ACC112 (cell line): ENCODE measurements around the gene ADM.
"Not testable (repeated sequence)": the region's sequence is repeated elsewhere in the genome, so short reads cannot be mapped to it uniquely, and the experiment has no call there.

Experiments
- H2AFZ ChIP-seq: fragments of 200-600 bp; sonication (generic); one replicate; pipeline ENCODE4 v1.6.0; 2017; ENCODE audit warnings: antibody characterized with exemption, low read length; ENCODE audit not compliant: unreplicated experiment
- H3K27ac ChIP-seq: fragments of 200-600 bp; sonication (generic); 2 replicates; pipeline ENCODE4 v1.5.1; 2014; ENCODE audit warnings: low read depth, mild to moderate bottlenecking, antibody characterized with exemption, low read length, moderate library complexity
- H3K27me3 ChIP-seq: fragments of 200-600 bp; sonication (generic); 2 replicates; pipeline ENCODE4 v1.6.1; 2014; ENCODE audit warnings: mild to moderate bottlenecking, antibody characterized with exemption, low read length, moderate library complexity, mixed read lengths; ENCODE audit not compliant: insufficient read depth
- H3K36me3 ChIP-seq: fragments of 200-600 bp; sonication (generic); 2 replicates; pipeline ENCODE4 v1.6.1; 2016; ENCODE audit warnings: mild to moderate bottlenecking, antibody characterized with exemption, low read length, moderate library complexity, mixed read lengths; ENCODE audit not compliant: insufficient read depth
- H3K4me1 ChIP-seq: fragments of 200-600 bp; sonication (generic); one replicate; pipeline ENCODE4 v1.6.1; 2016; ENCODE audit warnings: low read length, mixed read lengths; ENCODE audit not compliant: insufficient read depth, unreplicated experiment, control insufficient read depth
- H3K4me3 ChIP-seq: fragments of 200-600 bp; sonication (generic); 2 replicates; pipeline ENCODE4 v1.5.1; 2014; ENCODE audit warnings: mild to moderate bottlenecking, low read depth, low read length
- H3K79me2 ChIP-seq: fragments of 200-600 bp; sonication (generic); one replicate; pipeline ENCODE4 v1.6.0; 2016; ENCODE audit warnings: low read length; ENCODE audit not compliant: control insufficient read depth, unreplicated experiment, insufficient read depth

Gene ADM

DNA sequence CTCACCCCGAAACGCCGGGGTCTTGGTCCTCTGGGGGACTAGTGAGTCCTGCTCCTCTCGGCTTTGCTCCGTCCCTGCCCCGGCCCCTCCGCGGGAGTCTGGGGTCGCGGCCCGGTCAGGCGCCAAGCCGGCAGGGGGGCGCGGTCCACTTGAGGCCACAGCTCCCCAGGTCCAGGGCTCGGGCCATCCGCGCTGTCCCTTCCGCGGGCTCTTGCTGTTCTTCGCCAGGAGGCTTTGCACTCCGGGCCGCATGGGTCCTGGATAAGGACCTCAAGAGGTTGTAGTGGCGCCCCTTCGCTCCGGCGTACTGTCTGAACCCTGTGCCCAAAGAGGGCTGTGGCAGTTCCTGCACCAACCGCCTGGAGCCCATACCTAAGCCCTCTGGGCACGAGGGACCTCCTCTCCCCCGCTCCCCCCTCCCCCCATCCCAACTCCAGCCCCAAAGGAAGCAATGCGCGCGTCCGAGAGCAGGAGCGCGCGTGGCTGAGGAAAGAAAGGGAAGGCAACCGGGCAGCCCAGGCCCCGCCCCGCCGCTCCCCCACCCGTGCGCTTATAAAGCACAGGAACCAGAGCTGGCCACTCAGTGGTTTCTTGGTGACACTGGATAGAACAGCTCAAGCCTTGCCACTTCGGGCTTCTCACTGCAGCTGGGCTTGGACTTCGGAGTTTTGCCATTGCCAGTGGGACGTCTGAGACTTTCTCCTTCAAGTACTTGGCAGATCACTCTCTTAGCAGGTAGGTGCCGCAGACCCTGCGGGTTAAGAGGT, at the start of gene ADM:
TSS of gene ADM (plus strand) at position 579 of the 767 bp plus-strand sequence. CDS start 628 bp downstream, outside the sequence.
- no peak within 1 kb of the TSS for H2AFZ ChIP-seq
- peak within 1 kb of the TSS; percentile 90 for H3K4me3 ChIP-seq
- H3K36me3 ChIP-seq, result peaks cover 20% of the 10 kb centered on the region
- H3K27me3 ChIP-seq, result no peaks in the 10 kb centered on the region
- peaks cover 32% of the 10 kb centered on the region for H3K4me1 ChIP-seq
- peaks cover 67% of the 10 kb centered on the region for H3K79me2 ChIP-seq
- H3K27ac ChIP-seq, result peak within 1 kb of the TSS; percentile 91

DNA sequence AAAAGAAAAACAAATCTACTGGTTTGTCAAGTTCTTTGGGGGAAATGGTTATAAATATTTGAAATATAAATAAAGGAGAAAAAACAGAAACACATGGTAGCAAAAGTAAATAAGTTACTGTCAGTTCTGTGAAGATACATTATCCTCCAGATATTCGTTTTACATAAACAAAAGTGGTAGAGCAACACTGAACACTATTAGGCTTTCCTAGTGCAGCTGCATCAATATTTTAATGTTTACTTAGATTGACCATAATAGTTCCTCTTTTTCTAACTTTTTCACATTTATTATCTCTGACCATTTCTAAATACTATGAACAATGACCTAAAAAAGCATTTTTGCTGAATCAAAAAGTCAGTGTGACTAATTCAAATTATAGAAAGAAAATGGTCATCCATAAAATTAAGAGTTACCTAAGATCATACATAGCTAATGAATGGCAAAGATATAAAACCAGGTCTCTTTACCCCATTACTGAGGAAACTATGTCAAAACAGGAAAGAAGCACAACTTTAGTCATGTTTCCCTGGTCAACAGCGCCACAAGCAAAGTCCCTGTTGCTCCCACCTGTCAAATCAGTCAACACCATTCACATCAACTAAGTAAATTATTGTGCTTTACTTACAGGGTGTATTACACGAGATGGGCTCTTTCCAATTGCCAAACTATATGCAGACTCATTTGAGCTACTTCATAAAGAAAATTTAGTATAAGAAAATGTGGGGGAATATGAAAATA, 49.3 kb upstream of the ADM start:
- Histone ChIP-seq H3K79me2 (peaks cover 25% of the 10 kb centered on the region), H3K27ac (no peak overlapping the region)

DNA sequence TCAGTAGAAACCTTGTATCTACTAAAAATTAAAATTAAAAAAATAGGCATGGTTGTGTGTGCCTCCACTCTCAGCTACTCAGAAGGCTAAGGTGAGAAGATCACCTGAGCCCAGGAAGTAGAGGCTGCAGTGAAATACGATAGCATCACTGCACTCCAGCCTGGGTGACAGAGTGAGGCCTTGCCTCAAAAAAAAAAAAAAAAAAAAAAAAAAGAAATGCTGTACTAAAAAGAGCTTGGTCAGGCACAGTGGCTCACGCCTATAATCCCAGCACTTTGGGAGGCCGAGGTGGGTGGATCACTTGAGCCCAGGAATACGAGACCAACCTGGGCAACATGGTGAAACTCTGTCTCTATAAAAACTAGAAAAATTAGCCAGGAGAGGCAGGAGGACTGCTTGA, 47.4 kb upstream of the ADM start:
- H3K36me3 ChIP-seq, result no peaks in the 10 kb centered on the region
- H3K79me2 ChIP-seq, result peaks cover 35% of the 10 kb centered on the region
- H3K4me3 ChIP-seq, result no peak overlapping the region
- no peaks in the 10 kb centered on the region for H3K27me3 ChIP-seq
- peaks cover 14% of the 10 kb centered on the region for H3K4me1 ChIP-seq
- no peak overlapping the region for H2AFZ ChIP-seq
- no peak overlapping the region for H3K27ac ChIP-seq

More for the DNA sequence above, 49.3 kb upstream of the ADM start:
- Histone ChIP-seq H2AFZ (no peak overlapping the region), H3K36me3 (no peaks in the 10 kb centered on the region), H3K27me3 (no peaks in the 10 kb centered on the region), H3K4me1 (no peaks in the 10 kb centered on the region), H3K4me3 (no peak overlapping the region)

DNA sequence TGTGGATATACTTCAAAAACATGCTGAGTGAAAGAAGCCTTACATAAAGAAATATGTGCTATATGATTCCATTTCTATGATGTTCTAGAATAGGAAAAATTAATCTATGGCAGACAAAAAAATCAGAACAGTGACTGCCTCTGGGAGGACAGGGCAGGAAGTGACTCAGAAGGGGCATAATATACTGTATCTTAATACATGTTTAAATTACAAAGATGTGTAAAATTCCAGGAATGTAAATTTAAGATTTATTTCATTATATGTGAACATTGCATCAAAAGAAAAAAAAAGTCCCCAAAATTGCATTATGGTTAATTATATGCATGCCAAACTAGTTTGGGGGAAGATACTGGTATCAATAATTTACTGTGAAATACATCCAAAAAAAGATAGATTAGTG, 43.1 kb upstream of the ADM start:
- peaks cover 27% of the 10 kb centered on the region for H3K4me1 ChIP-seq
- no peaks in the 10 kb centered on the region for H3K36me3 ChIP-seq
- H3K79me2 ChIP-seq, result peaks cover 25% of the 10 kb centered on the region
- no peak overlapping the region for H3K27ac ChIP-seq
- H3K4me3 ChIP-seq, result no peak overlapping the region
- no peak overlapping the region for H2AFZ ChIP-seq
- no peaks in the 10 kb centered on the region for H3K27me3 ChIP-seq

- no peak overlapping the region for H3K4me3 ChIP-seq
- H3K27ac ChIP-seq, result no peak overlapping the region
- peaks cover 29% of the 10 kb centered on the region for H3K4me1 ChIP-seq
- no peaks in the 10 kb centered on the region for H3K36me3 ChIP-seq
- H3K27me3 ChIP-seq, result no peaks in the 10 kb centered on the region
- H3K79me2 ChIP-seq, result peaks cover 20% of the 10 kb centered on the region
- no peak overlapping the region for H2AFZ ChIP-seq
These were observed 40.9 kb upstream of the ADM start for GRCh38 chr11:10263929-10264328.

DNA sequence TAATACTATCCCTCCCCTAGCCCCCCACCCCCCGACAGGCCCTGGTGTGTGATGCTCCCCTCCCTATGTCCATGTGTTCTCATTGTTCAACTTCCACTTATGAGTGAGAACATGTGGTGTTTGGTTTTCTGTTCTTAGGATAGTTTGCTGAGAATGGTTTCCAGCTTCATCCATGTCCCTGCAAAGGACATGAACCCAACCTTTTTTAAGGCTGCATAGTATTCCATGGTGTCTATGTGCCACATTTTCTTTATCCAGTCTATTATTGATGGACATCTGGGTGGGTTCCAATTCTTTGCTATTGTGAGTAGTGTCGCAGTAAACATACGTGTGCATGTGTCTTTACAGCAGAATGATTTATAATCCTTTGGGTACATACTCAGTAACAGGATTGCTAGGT, 40.2 kb upstream of the ADM start:
- Histone ChIP-seq H3K4me1 (peaks cover 33% of the 10 kb centered on the region), H3K79me2 (peaks cover 20% of the 10 kb centered on the region)
- H3K36me3 ChIP-seq, H3K4me3 ChIP-seq, H3K27me3 ChIP-seq, H2AFZ ChIP-seq, H3K27ac ChIP-seq: not testable (repeated sequence)

GRCh38 chr11:10265936-10266335, 38.9 kb upstream of the ADM start:
- Histone ChIP-seq H3K4me3 (no peak overlapping the region), H3K27me3 (no peaks in the 10 kb centered on the region), H2AFZ (no peak overlapping the region), H3K4me1 (peaks cover 33% of the 10 kb centered on the region), H3K27ac (no peak overlapping the region), H3K36me3 (no peaks in the 10 kb centered on the region), H3K79me2 (peaks cover 17% of the 10 kb centered on the region)

DNA sequence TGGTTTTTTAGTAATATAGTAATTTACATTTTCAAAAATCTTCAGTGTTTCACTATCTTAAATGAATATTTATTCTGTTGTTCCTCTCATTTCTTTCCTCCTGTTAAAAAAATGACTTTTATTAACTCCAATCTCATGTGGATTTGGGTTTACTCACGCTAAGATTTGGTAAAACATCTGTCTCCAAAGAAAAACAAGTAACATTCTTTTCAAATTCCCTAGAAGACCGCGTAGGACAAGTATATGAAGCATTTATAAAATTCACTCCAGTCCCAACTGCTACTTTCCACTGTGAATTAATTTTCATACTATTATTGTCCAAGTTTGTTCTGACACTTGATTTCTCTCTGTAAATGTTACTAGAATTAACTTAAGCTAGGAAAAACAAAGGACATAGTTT, 37.1 kb upstream of the ADM start:
- peaks cover 19% of the 10 kb centered on the region for H3K4me1 ChIP-seq
- H3K4me3 ChIP-seq, result no peak overlapping the region
- no peaks in the 10 kb centered on the region for H3K27me3 ChIP-seq
- H3K36me3 ChIP-seq, result no peaks in the 10 kb centered on the region
- no peak overlapping the region for H2AFZ ChIP-seq
- peaks cover 5% of the 10 kb centered on the region for H3K79me2 ChIP-seq
- no peak overlapping the region for H3K27ac ChIP-seq

- no peak overlapping the region for H2AFZ ChIP-seq
- H3K27ac ChIP-seq, result no peak overlapping the region
- H3K36me3 ChIP-seq, result no peaks in the 10 kb centered on the region
- no peak overlapping the region for H3K4me3 ChIP-seq
- no peaks in the 10 kb centered on the region for H3K27me3 ChIP-seq
- H3K79me2 ChIP-seq, result peaks cover 10% of the 10 kb centered on the region
- peaks cover 9% of the 10 kb centered on the region for H3K4me1 ChIP-seq
These were observed 36.0 kb upstream of the ADM start for GRCh38 chr11:10268746-10269488.

GRCh38 chr11:10272132-10272531, 32.7 kb upstream of the ADM start:
- Histone ChIP-seq H3K27ac (no peak overlapping the region), H3K79me2 (peaks cover 16% of the 10 kb centered on the region), H3K4me3 (no peak overlapping the region), H3K27me3 (no peaks in the 10 kb centered on the region), H3K4me1 (peaks cover 16% of the 10 kb centered on the region), H2AFZ (no peak overlapping the region), H3K36me3 (no peaks in the 10 kb centered on the region)
